UCSD-AML1 (cell line): ENCODE measurements around the gene RIBC2.

Experiments
- DNase-seq: peaks from one replicate; lab custom pipeline; 2025; ENCODE audit not compliant: unreplicated experiment; lab: John Stamatoyannopoulos, UW

RIBC2 gene

DNA sequence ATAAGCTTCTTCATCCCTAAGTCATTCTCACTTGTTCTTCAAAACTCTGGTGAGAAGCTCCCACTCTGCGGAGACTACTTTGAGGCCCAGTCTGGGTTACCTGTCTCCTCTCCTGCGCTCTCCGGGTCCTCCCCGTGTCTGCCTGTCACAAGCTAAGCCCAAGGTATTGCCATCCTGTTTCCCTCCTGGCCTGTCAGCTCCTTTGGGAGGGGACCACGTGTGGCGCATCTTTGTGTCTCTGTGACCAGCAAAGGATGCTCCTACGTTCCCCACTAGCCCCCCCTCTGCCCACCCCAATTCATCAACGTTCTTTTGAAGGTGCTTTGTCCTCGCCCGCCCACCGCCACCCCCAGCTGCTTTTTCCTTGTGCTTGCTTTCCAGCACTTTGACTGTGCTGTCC lies 57.4 kb downstream of the RIBC2 start:
- no peak for DNase-seq

DNA sequence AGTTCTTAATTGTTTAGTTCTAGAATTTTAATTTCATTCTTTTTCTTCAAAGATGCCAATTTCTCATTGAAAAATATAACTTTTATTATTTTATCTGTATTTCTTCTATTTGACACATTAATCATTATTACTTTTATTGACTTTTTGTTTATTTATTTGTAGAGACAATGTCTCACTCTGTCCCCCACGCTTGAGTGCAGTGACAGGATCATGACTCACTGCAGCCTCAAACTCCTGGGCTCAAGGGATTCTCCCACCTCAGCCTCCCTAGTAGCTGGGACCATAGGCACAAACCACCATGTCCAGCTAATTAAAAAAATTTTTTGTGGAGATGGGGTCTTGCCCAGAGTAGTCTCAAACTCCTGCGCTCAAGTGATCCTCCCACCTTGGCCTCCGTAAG lies 58.9 kb downstream of the RIBC2 start:
- DNase-seq, result no peak

DNA sequence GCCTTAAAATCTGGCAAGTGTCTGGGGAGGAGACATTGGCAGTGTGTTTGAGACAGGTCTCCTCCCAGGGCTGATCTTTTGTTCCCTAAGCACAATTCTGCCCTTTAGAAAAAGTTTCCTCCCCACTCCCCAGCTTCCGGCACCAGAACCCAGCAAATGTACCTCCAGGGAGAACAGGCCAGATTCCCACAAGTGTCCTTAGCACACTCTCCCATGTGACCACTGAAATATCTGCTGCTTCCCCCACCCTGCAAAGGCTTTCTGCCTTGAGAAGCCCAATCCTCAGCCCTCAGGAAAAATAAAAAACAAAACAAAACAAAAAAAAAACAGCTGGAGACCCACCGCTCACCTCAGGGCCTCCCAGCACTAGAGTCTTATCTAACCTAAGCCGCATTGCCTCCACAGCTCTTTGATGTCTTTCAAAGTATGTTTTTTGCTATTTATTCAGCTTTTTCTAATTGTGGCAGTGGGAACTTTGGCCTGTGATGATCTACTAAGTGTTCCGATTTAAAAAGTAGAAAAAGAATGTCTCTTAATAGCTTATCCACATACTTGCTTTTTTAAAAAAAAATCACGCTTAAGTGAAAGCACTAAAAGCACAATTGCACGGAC lies 60.2 kb downstream of the RIBC2 start:
- no peak for DNase-seq

DNA sequence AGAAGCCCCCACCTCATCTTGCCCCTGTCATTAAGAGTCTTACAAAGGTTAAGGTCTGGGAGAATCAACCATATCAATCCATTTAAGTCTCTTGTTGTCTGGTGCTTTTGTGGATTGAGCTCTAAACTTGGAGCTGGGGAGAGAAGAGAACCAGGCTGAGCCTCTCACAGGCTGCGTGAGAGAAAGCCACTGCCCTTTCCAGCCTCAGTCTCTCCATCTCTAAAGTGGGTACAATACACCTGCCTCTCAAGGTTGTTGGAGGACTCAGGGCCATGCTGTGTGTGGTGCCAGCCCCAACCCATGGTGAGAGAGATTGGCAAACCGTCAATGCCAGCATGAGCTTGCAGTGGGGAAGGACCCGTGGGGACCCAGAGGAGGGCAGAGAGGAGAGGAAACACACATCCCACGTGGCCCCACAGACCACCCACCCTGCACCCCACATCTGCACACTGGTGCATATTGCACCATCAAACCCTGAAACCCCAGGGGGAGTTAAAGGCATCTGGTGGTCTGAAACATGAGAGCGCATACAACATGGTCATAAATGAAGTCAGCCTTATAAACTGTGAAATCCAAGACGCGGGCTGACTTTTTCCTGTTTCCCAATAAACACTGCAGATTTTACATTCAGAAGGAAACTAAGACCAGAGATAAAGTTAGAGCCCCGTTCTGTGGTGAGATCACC lies 61.7 kb downstream of the RIBC2 start:
- DNase-seq, result no peak

DNA sequence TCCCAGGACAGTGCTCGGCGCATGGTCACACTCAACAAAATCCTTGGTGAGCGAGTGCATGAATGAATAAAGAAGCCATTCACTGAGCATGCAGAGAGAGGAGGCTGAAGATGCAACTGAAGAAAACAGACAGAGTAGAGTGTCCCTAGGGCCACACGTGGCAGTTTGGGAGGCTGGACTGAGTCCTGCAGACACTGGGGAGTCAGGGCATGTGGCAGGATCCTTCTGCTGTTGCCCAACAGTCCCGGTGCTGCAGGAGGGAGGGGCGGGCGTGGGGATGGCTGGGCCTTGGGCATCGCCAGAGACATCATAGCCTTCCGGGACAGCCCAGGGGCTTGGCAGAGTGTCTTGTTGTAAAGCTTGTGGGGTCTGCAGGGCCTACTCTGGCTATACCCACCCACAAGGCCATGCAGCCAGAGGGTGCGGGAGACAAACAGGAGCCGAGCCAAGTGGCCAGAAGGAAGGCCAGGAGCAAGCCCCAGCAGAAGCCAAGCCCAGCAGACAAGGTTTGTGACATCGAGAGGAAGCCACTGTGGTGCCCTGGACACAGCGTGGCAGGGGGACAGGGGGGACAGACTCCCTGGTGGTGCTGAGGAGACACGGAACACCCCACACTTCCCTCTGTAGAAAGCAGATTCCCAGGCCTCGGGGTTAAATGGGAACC lies 62.5 kb downstream of the RIBC2 start:
- DNase-seq, result no peak

DNA sequence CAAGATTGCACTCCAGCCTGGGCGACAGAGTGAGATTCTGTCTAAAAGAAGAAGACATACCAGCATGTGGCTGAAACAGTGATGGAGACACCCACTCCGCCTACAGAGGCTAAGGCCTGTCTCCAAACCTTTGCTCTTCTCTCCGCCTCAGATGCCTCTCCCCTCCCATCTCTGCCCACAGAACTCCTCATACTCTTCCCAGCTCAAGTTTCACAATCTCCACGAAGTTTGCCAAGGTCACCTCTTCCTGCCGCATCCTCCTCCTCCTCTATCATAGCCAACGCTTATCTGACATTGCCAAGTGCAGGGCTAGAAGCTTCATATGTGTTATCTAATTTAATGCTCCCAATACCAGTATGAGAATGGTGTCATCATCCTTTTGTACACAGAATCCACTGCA lies 63.3 kb downstream of the RIBC2 start:
- no peak for DNase-seq

DNA sequence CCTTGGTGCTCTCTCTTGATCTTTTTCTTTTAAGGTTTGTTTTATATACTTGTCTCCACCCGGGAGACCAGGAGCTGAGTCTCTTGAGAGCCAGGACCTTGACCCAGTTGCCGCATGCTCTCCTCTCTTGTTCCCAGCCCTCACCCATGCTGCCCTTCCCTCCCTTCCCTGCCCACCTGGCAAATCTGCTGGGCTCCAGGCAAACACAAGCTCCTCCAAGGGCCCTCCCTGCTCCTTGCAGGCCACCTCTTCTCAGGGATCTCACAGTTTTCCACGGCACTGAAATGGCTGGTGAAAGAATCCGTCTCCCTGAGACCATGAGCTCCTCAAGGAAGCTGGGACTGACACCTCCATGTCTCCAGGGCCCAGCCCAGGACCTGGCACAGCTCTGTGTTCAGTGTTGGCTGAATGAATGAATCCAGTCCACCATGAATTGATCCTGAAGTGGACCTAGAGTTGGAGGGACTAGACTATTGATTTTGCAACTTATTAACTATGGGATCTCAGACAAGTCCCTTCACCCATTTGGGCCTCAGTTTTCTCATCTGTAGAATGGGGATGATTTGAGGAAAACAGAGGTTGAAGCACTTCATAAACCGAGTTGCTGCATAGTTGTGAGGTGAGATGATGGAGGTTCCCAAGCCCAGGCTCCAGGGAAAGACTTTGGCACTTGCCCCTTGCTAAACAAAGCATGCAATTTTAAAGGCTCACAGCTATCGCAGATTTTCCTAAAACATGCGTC lies 64.0 kb downstream of the RIBC2 start:
- DNase-seq, result no peak

DNA sequence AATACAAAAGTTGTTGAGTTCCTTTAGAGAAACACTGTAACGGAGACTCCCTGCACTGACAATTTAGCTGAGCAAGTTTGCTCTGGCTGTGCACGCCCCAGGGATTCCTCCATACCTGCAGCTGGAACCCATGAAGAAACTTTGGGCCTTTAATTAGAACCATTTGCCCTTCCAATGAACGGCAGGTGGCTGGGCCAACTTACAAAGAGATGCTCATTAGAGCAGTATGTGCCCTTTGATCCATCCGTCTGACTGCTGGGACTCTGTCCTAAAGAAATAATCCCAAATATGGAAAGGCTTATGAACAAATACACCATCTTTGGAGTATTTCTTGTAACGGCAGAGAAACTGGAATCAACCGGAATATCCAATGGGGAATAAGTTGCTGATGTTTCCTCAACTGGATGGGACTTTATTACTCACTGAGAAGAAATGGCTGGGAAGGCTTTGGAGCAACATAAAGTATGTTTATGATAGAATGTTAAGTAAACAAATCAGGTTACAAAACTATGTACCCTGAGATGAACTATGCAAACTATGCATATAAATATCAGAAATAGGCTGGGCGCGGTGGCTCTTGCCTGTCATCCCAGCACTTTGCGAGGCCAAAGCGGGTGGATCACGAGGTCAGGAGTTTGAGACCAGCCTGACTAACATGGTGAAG lies 64.7 kb downstream of the RIBC2 start:
- DNase-seq, result no peak

DNA sequence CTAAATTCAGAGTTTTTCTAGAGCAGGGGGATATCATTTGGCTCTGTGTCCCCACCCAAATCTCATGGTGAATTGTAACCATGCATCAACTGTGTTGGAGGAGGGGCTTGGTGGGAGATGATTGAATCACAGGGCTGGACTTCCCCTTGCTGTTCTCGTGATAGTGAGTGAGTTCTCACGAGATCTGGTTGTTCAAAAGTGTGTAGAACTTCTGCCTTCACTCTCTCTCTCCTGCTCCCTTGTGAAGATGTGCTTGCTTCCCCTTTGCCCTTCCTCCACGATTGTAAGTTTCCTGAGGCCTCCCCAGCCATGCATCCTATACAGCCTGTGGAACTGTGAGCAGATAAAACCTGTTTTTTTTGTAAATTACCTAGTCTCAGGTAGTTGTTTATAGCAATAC lies 67.2 kb downstream of the RIBC2 start:
- no peak for DNase-seq

DNA sequence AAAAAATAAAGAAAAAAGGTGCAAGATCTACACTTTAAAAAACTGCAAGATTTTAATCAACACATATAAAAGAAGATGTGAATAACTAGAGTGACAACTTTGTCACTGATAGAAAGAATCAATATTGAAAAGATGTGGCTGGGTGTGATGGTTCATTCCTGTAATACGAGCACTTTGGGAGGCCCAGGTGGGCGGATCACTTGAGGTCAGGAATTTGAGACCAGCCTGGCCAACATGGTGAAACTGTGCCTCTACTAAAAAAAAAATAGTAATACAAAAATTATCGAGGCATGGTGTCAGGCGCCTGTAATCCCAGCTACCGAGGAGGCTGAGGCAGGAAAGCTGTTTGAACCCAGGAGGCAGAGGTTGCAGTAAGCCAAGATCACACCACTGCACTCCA lies 68.2 kb downstream of the RIBC2 start:
- DNase-seq, result no peak
